SK-N-SH (cell line): ENCODE results near the gene MCCD1.
"Not testable (repeated sequence)": the region's sequence is repeated elsewhere in the genome, so short reads cannot be mapped to it uniquely, and the experiment has no call there.

Source experiments
- ELF1 ChIP-seq: IDR thresholded peaks from 2 replicates; pipeline ENCODE4 v1.4.0; 2012
- EP300 ChIP-seq, 2 experiments: IDR thresholded peaks; 2 replicates each; pipeline versions ENCODE4 v1.4.0 to v1.6.1; 2012; ENCODE audit warnings: borderline replicate concordance in 1 of 2, low read depth in 1 of 2, low read length in 1 of 2
- JUND ChIP-seq: IDR thresholded peaks from 2 replicates; pipeline ENCODE4 v1.4.0; 2012
- POLR2AphosphoS5 ChIP-seq: IDR thresholded peaks from 2 replicates; pipeline ENCODE4 v1.6.1; 2012; ENCODE audit warnings: low read depth, low read length
- RFX5 ChIP-seq: IDR thresholded peaks from 2 replicates; pipeline ENCODE4 v1.6.1; 2012; ENCODE audit warnings: mild to moderate bottlenecking, improper control_type of control experiment, low read length
- SIN3A ChIP-seq: IDR thresholded peaks from 2 replicates; pipeline ENCODE4 v1.6.1; 2012; ENCODE audit warnings: low read depth, mild to moderate bottlenecking, low read length, moderate library complexity, borderline replicate concordance
- TAF1 ChIP-seq: IDR thresholded peaks from 2 replicates; pipeline ENCODE4 v1.6.1; 2012; ENCODE audit warnings: low read depth, mild to moderate bottlenecking, low read length, moderate library complexity, borderline replicate concordance
- TCF12 ChIP-seq: IDR thresholded peaks from 2 replicates; pipeline ENCODE4 v1.4.0; 2012
- YY1 ChIP-seq: IDR thresholded peaks from 2 replicates; pipeline ENCODE4 v1.4.0; 2012; ENCODE audit warnings: low read depth, mild to moderate bottlenecking
- TF ChIP-seq, protein P1 (sequence below): IDR thresholded peaks from 2 replicates; pipeline ENCODE4 v1.4.0; 2012; ENCODE audit warnings: low read depth
- TF ChIP-seq, protein P2 (sequence below): fragments of 200-600 bp; sonication (generic); IDR thresholded peaks from 2 replicates; pipeline ENCODE4 v1.6.1; 2017; ENCODE audit warnings: antibody characterized with exemption, mild to moderate bottlenecking, moderate library complexity
- TF ChIP-seq, protein P3 (sequence below): IDR thresholded peaks from 2 replicates; pipeline ENCODE4; 2012
- TF ChIP-seq, protein P4 (sequence below): IDR thresholded peaks from 2 replicates; pipeline ENCODE4 v1.6.1; 2012; ENCODE audit warnings: mild to moderate bottlenecking, low read depth, low read length, moderate library complexity

- TF ChIP-seq EP300 (IDR thresholded peaks at IDR 0.05; ENCODE audit: borderline replicate concordance in 1 of 2, low read depth in 1 of 2, low read length in 1 of 2); POLR2AphosphoS5; TCF12; ELF1; TAF1; SIN3A; YY1; RFX5; JUND: not testable (repeated sequence)
- TF ChIP-seq, protein P1, sequence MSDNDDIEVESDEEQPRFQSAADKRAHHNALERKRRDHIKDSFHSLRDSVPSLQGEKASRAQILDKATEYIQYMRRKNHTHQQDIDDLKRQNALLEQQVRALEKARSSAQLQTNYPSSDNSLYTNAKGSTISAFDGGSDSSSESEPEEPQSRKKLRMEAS: not testable (repeated sequence)
- TF ChIP-seq, protein P2, sequence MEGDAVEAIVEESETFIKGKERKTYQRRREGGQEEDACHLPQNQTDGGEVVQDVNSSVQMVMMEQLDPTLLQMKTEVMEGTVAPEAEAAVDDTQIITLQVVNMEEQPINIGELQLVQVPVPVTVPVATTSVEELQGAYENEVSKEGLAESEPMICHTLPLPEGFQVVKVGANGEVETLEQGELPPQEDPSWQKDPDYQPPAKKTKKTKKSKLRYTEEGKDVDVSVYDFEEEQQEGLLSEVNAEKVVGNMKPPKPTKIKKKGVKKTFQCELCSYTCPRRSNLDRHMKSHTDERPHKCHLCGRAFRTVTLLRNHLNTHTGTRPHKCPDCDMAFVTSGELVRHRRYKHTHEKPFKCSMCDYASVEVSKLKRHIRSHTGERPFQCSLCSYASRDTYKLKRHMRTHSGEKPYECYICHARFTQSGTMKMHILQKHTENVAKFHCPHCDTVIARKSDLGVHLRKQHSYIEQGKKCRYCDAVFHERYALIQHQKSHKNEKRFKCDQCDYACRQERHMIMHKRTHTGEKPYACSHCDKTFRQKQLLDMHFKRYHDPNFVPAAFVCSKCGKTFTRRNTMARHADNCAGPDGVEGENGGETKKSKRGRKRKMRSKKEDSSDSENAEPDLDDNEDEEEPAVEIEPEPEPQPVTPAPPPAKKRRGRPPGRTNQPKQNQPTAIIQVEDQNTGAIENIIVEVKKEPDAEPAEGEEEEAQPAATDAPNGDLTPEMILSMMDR: not testable (repeated sequence)
- TF ChIP-seq, protein P3, sequence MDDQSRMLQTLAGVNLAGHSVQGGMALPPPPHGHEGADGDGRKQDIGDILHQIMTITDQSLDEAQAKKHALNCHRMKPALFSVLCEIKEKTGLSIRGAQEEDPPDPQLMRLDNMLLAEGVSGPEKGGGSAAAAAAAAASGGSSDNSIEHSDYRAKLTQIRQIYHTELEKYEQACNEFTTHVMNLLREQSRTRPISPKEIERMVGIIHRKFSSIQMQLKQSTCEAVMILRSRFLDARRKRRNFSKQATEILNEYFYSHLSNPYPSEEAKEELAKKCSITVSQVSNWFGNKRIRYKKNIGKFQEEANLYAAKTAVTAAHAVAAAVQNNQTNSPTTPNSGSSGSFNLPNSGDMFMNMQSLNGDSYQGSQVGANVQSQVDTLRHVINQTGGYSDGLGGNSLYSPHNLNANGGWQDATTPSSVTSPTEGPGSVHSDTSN: not testable (repeated sequence)
- TF ChIP-seq, protein P4, sequence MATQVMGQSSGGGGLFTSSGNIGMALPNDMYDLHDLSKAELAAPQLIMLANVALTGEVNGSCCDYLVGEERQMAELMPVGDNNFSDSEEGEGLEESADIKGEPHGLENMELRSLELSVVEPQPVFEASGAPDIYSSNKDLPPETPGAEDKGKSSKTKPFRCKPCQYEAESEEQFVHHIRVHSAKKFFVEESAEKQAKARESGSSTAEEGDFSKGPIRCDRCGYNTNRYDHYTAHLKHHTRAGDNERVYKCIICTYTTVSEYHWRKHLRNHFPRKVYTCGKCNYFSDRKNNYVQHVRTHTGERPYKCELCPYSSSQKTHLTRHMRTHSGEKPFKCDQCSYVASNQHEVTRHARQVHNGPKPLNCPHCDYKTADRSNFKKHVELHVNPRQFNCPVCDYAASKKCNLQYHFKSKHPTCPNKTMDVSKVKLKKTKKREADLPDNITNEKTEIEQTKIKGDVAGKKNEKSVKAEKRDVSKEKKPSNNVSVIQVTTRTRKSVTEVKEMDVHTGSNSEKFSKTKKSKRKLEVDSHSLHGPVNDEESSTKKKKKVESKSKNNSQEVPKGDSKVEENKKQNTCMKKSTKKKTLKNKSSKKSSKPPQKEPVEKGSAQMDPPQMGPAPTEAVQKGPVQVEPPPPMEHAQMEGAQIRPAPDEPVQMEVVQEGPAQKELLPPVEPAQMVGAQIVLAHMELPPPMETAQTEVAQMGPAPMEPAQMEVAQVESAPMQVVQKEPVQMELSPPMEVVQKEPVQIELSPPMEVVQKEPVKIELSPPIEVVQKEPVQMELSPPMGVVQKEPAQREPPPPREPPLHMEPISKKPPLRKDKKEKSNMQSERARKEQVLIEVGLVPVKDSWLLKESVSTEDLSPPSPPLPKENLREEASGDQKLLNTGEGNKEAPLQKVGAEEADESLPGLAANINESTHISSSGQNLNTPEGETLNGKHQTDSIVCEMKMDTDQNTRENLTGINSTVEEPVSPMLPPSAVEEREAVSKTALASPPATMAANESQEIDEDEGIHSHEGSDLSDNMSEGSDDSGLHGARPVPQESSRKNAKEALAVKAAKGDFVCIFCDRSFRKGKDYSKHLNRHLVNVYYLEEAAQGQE: not testable (repeated sequence)
Measured at GRCh38 chr6:31486065-31486837, 42.5 kb upstream of the MCCD1 start.
